H1 (cell line): ENCODE results near the gene ASRGL1.

Experiments used
- ASH2L ChIP-seq: fragments of 200-600, 300-600 bp; sonication (generic); IDR thresholded peaks from one replicate; pipeline ENCODE4 v1.7.1; 2017; ENCODE audit warnings: low read length
- CEBPB ChIP-seq: IDR thresholded peaks from 2 replicates; pipeline ENCODE4 v1.6.1; 2012; ENCODE audit warnings: low read depth, low read length
- EP300 ChIP-seq, 2 experiments: IDR thresholded peaks; 1 replicate in 1 of 2; 2 replicates in 1 of 2; pipeline ENCODE4 v1.6.1; 2011 to 2012; ENCODE audit warnings: low read depth in 2 of 2, low read length in 2 of 2, mild to moderate bottlenecking in 2 of 2, borderline replicate concordance in 1 of 2, inconsistent platforms in 1 of 2, moderate library complexity in 1 of 2
- FOSL1 ChIP-seq: IDR thresholded peaks from 2 replicates; pipeline ENCODE4 v1.6.1; 2011; ENCODE audit warnings: mild to moderate bottlenecking, low read depth, low read length, moderate library complexity; ENCODE audit not compliant: insufficient read depth
- KDM5A ChIP-seq: fragments of 200-600 bp; IDR thresholded peaks from 2 replicates; pipeline ENCODE4 v1.7.1; 2012; ENCODE audit warnings: mild to moderate bottlenecking, low read length, inconsistent platforms, mixed read lengths
- MAFK ChIP-seq: IDR thresholded peaks from 2 replicates; pipeline ENCODE4 v1.6.1; 2012; ENCODE audit warnings: low read depth, mild to moderate bottlenecking, improper control_type of control experiment, low read length
- POLR2A ChIP-seq, 2 experiments: IDR thresholded peaks; 1 replicate in 1 of 2; 2 replicates in 1 of 2; pipeline ENCODE4 v1.6.1; 2011; ENCODE audit warnings: low read depth in 2 of 2, low read length in 2 of 2, mild to moderate bottlenecking in 2 of 2; ENCODE audit errors: control extremely low read depth in 1 of 2
- RFX5 ChIP-seq: IDR thresholded peaks from 2 replicates; pipeline ENCODE4 v1.6.1; 2011; ENCODE audit warnings: low read depth, low read length, improper control_type of control experiment, borderline replicate concordance
- RNF2 ChIP-seq: fragments of 200-900, 300-1000 bp; sonication (generic); IDR thresholded peaks from 2 replicates; pipeline ENCODE4 v1.7.1; 2016; ENCODE audit warnings: borderline replicate concordance, low read depth, mild to moderate bottlenecking, antibody characterized with exemption, low read length; ENCODE audit not compliant: poor library complexity, severe bottlenecking; ENCODE audit errors: missing control alignments
- SRF ChIP-seq: IDR thresholded peaks from 2 replicates; pipeline ENCODE4 v1.6.1; 2011; ENCODE audit warnings: mild to moderate bottlenecking, low read depth, low read length, moderate library complexity
- ZNF274 ChIP-seq: IDR thresholded peaks from 2 replicates; pipeline ENCODE4 v1.7.0; 2012; ENCODE audit warnings: low read length, borderline replicate concordance; ENCODE audit errors: extremely low read depth
- TF ChIP-seq, protein P1 (sequence below): IDR thresholded peaks from 2 replicates; pipeline ENCODE4 v1.6.1; 2012; ENCODE audit warnings: low read length, inconsistent platforms
- TF ChIP-seq, protein P2 (sequence below), 3 experiments: IDR thresholded peaks; 1 replicate in 2 of 3; 2 replicates in 1 of 3; pipeline versions ENCODE4 v1.5.1 to v1.6.1; 2011; ENCODE audit warnings: low read length in 3 of 3, mild to moderate bottlenecking in 3 of 3, inconsistent platforms in 2 of 3, low read depth in 1 of 3, moderate library complexity in 1 of 3; ENCODE audit not compliant: insufficient read depth in 1 of 3; ENCODE audit errors: control extremely low read depth in 1 of 3

DNA sequence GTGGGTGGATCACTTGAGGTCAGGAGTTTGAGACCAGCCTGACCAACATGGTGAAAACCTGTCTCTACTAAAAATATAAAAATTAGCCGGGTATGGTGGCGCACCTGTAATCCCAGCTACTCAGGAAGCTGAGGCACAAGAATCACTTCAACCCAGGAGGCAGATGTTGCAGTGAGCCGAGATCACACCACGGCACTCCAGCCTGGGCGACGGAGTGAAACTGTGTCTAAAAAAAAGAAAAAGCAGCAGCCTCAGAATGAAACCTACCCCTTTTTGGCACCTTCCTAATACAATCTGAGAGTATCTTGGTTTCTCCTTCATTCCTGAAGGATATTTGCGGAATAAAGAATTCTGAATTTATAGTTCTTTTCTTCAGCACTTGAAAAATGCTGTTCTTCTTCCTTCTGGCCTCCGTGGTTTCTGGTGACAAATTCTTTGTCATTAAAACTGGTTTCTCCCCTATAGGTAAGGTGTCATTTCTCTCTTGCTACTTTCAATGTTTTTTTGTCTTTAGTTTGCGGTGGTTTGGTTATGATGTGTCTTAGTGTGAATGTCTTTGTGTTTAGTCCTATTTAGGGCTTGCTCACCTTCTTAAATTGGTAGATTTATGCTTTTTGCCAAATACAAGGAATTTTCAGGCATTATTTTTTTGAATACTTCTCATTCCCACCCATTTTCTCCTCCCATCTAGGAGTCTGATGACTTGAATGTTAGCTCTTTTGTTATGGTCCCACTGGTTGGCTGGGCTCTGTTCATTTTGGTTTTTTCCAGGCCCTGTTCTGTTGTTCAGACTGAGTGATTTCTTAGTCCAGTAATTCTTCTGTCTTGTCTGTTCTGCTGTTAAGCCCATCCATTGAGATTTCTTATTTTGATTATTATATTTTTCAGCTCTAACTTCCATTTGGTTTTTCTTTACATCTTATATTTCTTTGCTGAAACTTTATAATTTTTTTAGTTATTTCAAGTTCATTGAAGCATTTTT is 15.4 kb downstream of the ASRGL1 start:
- TF ChIP-seq POLR2A (IDR thresholded peaks at IDR 0.05; ENCODE audit: control extremely low read depth in 1 of 2, low read depth in 2 of 2, low read length in 2 of 2) (no peak), MAFK (no peak), EP300 (IDR thresholded peaks at IDR 0.05; ENCODE audit: borderline replicate concordance in 1 of 2, low read depth in 2 of 2, low read length in 2 of 2) (no peak), RFX5 (no peak), RNF2 (no peak), KDM5A (no peak), ASH2L (no peak), CEBPB (no peak), FOSL1 (no peak), SRF (no peak), ZNF274 (no peak)
- TF ChIP-seq, protein P1, sequence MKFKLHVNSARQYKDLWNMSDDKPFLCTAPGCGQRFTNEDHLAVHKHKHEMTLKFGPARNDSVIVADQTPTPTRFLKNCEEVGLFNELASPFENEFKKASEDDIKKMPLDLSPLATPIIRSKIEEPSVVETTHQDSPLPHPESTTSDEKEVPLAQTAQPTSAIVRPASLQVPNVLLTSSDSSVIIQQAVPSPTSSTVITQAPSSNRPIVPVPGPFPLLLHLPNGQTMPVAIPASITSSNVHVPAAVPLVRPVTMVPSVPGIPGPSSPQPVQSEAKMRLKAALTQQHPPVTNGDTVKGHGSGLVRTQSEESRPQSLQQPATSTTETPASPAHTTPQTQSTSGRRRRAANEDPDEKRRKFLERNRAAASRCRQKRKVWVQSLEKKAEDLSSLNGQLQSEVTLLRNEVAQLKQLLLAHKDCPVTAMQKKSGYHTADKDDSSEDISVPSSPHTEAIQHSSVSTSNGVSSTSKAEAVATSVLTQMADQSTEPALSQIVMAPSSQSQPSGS, result no peak
- TF ChIP-seq, protein P2, sequence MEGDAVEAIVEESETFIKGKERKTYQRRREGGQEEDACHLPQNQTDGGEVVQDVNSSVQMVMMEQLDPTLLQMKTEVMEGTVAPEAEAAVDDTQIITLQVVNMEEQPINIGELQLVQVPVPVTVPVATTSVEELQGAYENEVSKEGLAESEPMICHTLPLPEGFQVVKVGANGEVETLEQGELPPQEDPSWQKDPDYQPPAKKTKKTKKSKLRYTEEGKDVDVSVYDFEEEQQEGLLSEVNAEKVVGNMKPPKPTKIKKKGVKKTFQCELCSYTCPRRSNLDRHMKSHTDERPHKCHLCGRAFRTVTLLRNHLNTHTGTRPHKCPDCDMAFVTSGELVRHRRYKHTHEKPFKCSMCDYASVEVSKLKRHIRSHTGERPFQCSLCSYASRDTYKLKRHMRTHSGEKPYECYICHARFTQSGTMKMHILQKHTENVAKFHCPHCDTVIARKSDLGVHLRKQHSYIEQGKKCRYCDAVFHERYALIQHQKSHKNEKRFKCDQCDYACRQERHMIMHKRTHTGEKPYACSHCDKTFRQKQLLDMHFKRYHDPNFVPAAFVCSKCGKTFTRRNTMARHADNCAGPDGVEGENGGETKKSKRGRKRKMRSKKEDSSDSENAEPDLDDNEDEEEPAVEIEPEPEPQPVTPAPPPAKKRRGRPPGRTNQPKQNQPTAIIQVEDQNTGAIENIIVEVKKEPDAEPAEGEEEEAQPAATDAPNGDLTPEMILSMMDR (IDR thresholded peaks at IDR 0.05; ENCODE audit: control extremely low read depth in 1 of 3, insufficient read depth in 1 of 3, low read depth in 1 of 3, low read length in 3 of 3), result no peak
